Skin of body (tissue), 1 donor: Measurements from ENCODE around the gene IL16. TPM values are rescaled to one million over a fixed set of nuclear protein-coding genes. Genes with fewer than 3 reads are reported as not detected.

Source experiments
- total RNA-seq: library from RNA; depleted of rRNA; stranded (reverse); fragments of >200 nt; gene quantifications from one replicate; pipeline ENCODE4 v1.2.3, GENCODE V29; 2014

Gene IL16
- total RNA-seq, 1 donor from 2014 or later, result 8.9 TPM

Other genes starting within 250 kb of the IL16 start
- 18.4 TPM for gene MESD, start 207.1 kb upstream of the IL16 start, total RNA-seq
- 4.5 TPM for gene TLNRD1, start 196.0 kb upstream of the IL16 start, total RNA-seq
- 0.30 TPM for gene CFAP161, start 62.6 kb upstream of the IL16 start, total RNA-seq
- gene STARD5, start 127.3 kb downstream of the IL16 start, total RNA-seq, result 17.9 TPM
- 0.20 TPM for gene TMC3, start 177.3 kb downstream of the IL16 start, total RNA-seq